Measurements from ENCODE around the gene KRT13. TPM values are rescaled to one million over a fixed set of nuclear protein-coding genes. Genes with fewer than 3 reads are reported as not detected.

KRT13 gene
- total and polyA plus RNA-seq, 9 of the 15 experiments (the other 6 are each of a cell fraction or from before 2014, with no cell fraction given) = 0.11 to 1.1 (median 0.24) TPM; not detected in 3

- H3K4me3 ChIP-seq = no peak overlapping the region
- DNase-seq (ENCODE audit: extremely low read depth in 1 of 4, low spot score in 3 of 4) (no peak), FAIRE-seq (no peak), ATAC-seq (no peak)
- intact Hi-C loops (cut with micrococcal nuclease) = no loop called here
- TF ChIP-seq MCM3 (IDR thresholded peaks at IDR 0.05) (no peak), FOXJ2 (tag; IDR thresholded peaks at IDR 0.05) (no peak), USF1 (CRISPR knock-in tag; IDR thresholded peaks at IDR 0.05) (no peak), ELK3 (CRISPR knock-in tag; IDR thresholded peaks at IDR 0.05) (no peak), ZNF707 (CRISPR knock-in tag; conservative IDR thresholded peaks at IDR 0.05) (no peak), RFX5 (IDR thresholded peaks at IDR 0.05; ENCODE audit: low read depth, low read length) (no peak), THAP7 (CRISPR knock-in tag; IDR thresholded peaks at IDR 0.05) (no peak), NELFE (IDR thresholded peaks at IDR 0.05; ENCODE audit: insufficient read depth, insufficient read length) (no peak), TCFL5 (CRISPR knock-in tag; conservative IDR thresholded peaks at IDR 0.05) (no peak), MEF2D (tag; conservative IDR thresholded peaks at IDR 0.05; ENCODE audit: low read depth) (no peak), PURB (CRISPR knock-in tag; IDR thresholded peaks at IDR 0.05; ENCODE audit: low read depth) (no peak), C11orf30 (IDR thresholded peaks at IDR 0.05; ENCODE audit: low read depth) (peak; percentile 41; the same call in 1 of the 2 replicates), ZNF316 (IDR thresholded peaks at IDR 0.05) (peak; percentile 71)
- CTCF ChIA-PET (ENCODE audit: low intra/inter-chr PET ratio) = no interaction called here
- no peak overlapping the region for H3K27ac ChIP-seq (ENCODE audit: extremely low read depth, low read depth, low read length)
- H3K9me1 ChIP-seq (ENCODE audit: control insufficient read depth, insufficient read depth, low read length) = no peaks in the 10 kb centered on the region
- no peak overlapping the region for H3K9ac ChIP-seq (ENCODE audit: insufficient read depth in 1 of 2, low read depth in 2 of 2, low read length in 2 of 2)
- BruUV-seq (replicated peaks) = no TSS peak
- H2AFZ ChIP-seq (ENCODE audit: low read depth, low read length) = no peak overlapping the region
- no peaks in the 10 kb centered on the region for H3K79me2 ChIP-seq (ENCODE audit: control insufficient read depth, insufficient read depth, low read length)
- H4K20me1 ChIP-seq (replicated peaks; ENCODE audit: control insufficient read depth, insufficient read depth, low read length) = no peaks in the 10 kb centered on the region
- in situ Hi-C loops (cut with MboI) = no loop called here
- no peaks in the 10 kb centered on the region for H3K9me3 ChIP-seq (replicated peaks; ENCODE audit: control insufficient read depth, insufficient read depth, low read depth, low read length)
- H3K4me1 ChIP-seq (replicated peaks in 1 of 2; ENCODE audit: control insufficient read depth in 2 of 2, insufficient read depth in 2 of 2, low read length in 2 of 2) = peaks cover 39 to 51% of the 10 kb centered on the region in 2 experiments
- peaks cover 3% of the 10 kb centered on the region; the same call in 1 of the 3 replicates for H3K36me3 ChIP-seq (ENCODE audit: control insufficient read depth, insufficient read depth, low read length)
- POLR2A ChIA-PET = interaction anchor here (1.1 to 1.9 kb wide), 2 partner anchors 10 to 171 kb away, joined by 4 to 12 read pairs; partner anchors contain the start of gene KRT19
- H3K27me3 ChIP-seq (ENCODE audit: control insufficient read depth in 2 of 2, insufficient read depth in 2 of 2, low read length in 2 of 2) = no peaks in the 10 kb centered on the region
- WGBS (ENCODE audit: insufficient coverage, low coverage, missing lambda C conversion rate) = 60% methylated on average over 3 of the region's 3 CpGs
- no peak overlapping the region for H3K4me2 ChIP-seq (ENCODE audit: insufficient read depth, low read length)
These were observed 12.6 kb upstream of the KRT13 start for GRCh38 chr17:41518031-41518430.
